ENCODE data around the gene PHOSPHO2.

The PHOSPHO2 gene

DNA sequence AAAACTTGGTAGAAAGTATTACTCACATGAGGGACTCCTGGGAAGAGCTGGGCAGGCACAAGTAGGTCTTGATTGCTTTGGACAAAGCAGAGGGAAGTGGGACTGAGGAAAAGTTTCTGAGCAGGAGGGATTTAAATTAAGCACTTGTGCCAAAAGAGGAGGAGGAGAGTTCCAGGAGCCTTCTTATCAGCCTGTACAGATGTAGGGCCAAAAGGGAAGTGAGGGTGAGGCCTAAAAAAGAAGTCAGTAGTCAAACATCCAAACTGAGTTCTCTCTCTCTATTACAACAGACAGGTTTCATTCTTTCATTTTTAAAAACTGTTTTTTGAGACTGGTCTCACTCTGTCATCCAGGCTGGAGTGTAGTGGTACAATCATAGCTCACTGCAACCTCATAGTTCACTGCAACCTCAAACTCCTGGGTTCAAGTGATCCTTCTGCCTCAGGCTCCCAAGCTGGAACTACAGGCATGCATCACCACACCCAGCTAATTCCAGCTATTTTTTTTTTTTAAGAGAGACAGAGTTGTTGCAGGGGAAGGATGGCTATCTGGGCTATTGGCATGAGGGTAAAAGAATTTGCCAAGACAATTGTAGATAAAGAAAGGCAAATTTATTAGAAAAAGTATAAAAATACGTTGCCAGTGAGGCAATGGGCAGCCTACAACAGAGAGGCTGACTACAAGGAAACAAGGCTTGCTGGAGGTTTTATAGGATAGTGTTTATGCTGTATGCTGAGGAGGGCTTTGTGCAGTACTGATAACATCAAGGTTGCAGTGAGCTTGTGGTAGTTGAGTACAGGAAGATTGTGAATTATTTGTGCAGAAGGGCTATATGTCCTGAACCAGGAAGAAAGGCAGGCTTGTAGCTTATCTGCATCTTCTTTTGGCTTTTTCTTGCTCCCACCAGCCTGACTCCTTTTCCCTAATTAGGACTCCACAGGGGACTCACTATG lies 29.0 kb upstream of the PHOSPHO2 start:
- H3K27ac ChIP-seq (ENCODE audit: low read length): no peak overlapping the region
- no peaks in the 10 kb centered on the region for H3K9me3 ChIP-seq (ENCODE audit: control insufficient read depth in 2 of 2, low read length in 2 of 2)
- H3K9ac ChIP-seq (ENCODE audit: low read length in 2 of 2): no peak overlapping the region
- no peaks in the 10 kb centered on the region for H3K27me3 ChIP-seq (ENCODE audit: control insufficient read depth in 1 of 2, insufficient read depth in 2 of 2, low read length in 2 of 2)
- H3K36me3 ChIP-seq (ENCODE audit: control insufficient read depth in 2 of 2, insufficient read depth in 2 of 2, low read length in 2 of 2): no peaks in the 10 kb centered on the region
- H3K4me1 ChIP-seq (ENCODE audit: control insufficient read depth, insufficient read depth, low read length): no peaks in the 10 kb centered on the region
- no peak overlapping the region for H3K4me3 ChIP-seq (ENCODE audit: low read length in 2 of 2)

GRCh38 chr2:169667583-169667982 lies 26.7 kb upstream of the PHOSPHO2 start:
- no peak overlapping the region for H3K9ac ChIP-seq (ENCODE audit: low read length in 2 of 2)
- no peaks in the 10 kb centered on the region for H3K9me3 ChIP-seq (ENCODE audit: control insufficient read depth in 2 of 2, low read length in 2 of 2)
- H3K27me3 ChIP-seq (ENCODE audit: control insufficient read depth in 1 of 2, insufficient read depth in 2 of 2, low read length in 2 of 2): no peaks in the 10 kb centered on the region
- H3K27ac ChIP-seq (ENCODE audit: low read length): no peak overlapping the region
- no peaks in the 10 kb centered on the region for H3K36me3 ChIP-seq (ENCODE audit: control insufficient read depth in 2 of 2, insufficient read depth in 2 of 2, low read length in 2 of 2)
- H3K4me1 ChIP-seq (ENCODE audit: control insufficient read depth, insufficient read depth, low read length): no peaks in the 10 kb centered on the region
- no peak overlapping the region for H3K4me3 ChIP-seq (ENCODE audit: low read length in 2 of 2)

GRCh38 chr2:169670215-169670651 lies 24.0 kb upstream of the PHOSPHO2 start:
- no peaks in the 10 kb centered on the region for H3K36me3 ChIP-seq (ENCODE audit: control insufficient read depth in 2 of 2, insufficient read depth in 2 of 2, low read length in 2 of 2)
- no peaks in the 10 kb centered on the region for H3K4me1 ChIP-seq (ENCODE audit: control insufficient read depth, insufficient read depth, low read length)
- no peaks in the 10 kb centered on the region for H3K27me3 ChIP-seq (ENCODE audit: control insufficient read depth in 1 of 2, insufficient read depth in 2 of 2, low read length in 2 of 2)
- no peak overlapping the region for H3K4me3 ChIP-seq (ENCODE audit: low read length in 2 of 2)
- no peak overlapping the region for H3K27ac ChIP-seq (ENCODE audit: low read length)
- no peak overlapping the region for H3K9ac ChIP-seq (ENCODE audit: low read length in 2 of 2)
- no peaks in the 10 kb centered on the region for H3K9me3 ChIP-seq (ENCODE audit: control insufficient read depth in 2 of 2, low read length in 2 of 2)

- H3K4me1 ChIP-seq (ENCODE audit: control insufficient read depth, insufficient read depth, low read length): no peaks in the 10 kb centered on the region
- no peak overlapping the region for H3K4me3 ChIP-seq (ENCODE audit: low read length in 2 of 2)
- no peaks in the 10 kb centered on the region for H3K36me3 ChIP-seq (ENCODE audit: control insufficient read depth in 2 of 2, insufficient read depth in 2 of 2, low read length in 2 of 2)
- H3K9ac ChIP-seq (ENCODE audit: low read length in 2 of 2): no peak overlapping the region
- no peak overlapping the region for H3K27ac ChIP-seq (ENCODE audit: low read length)
- H3K9me3 ChIP-seq (ENCODE audit: control insufficient read depth in 2 of 2, low read length in 2 of 2): no peaks in the 10 kb centered on the region
- H3K27me3 ChIP-seq (ENCODE audit: control insufficient read depth in 1 of 2, insufficient read depth in 2 of 2, low read length in 2 of 2): no peaks in the 10 kb centered on the region
Measured at GRCh38 chr2:169670937-169671336, 23.3 kb upstream of the PHOSPHO2 start.

DNA sequence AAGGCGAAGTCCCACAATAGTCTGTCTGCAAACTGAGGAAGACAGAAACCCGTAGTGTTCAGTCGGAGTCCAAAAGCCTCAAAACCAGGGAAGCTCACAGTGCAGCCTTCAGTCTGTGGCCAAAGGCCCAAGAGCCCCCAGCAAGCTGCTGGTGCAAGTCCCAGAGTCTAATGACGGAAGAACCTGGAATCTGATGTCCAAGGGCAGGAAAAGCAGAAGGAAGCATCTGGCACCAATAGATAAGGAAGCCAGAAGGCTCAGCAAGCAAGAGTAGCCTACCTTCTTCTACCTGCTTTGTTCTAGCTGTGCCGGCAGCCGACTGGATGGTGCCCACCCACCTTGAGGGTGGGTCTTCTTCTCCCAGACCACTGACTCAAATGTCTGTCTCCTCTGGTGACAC lies 21.9 kb upstream of the PHOSPHO2 start:
- Histone ChIP-seq H3K9me3 (ENCODE audit: control insufficient read depth in 2 of 2, low read length in 2 of 2) (no peaks in the 10 kb centered on the region), H3K36me3 (ENCODE audit: control insufficient read depth in 2 of 2, insufficient read depth in 2 of 2, low read length in 2 of 2) (no peaks in the 10 kb centered on the region), H3K4me1 (ENCODE audit: control insufficient read depth, insufficient read depth, low read length) (no peaks in the 10 kb centered on the region), H3K9ac (ENCODE audit: low read length in 2 of 2) (no peak overlapping the region), H3K4me3 (ENCODE audit: low read length in 2 of 2) (no peak overlapping the region), H3K27me3 (ENCODE audit: control insufficient read depth in 1 of 2, insufficient read depth in 2 of 2, low read length in 2 of 2) (no peaks in the 10 kb centered on the region), H3K27ac (ENCODE audit: low read length) (no peak overlapping the region)

- Histone ChIP-seq H3K9ac (ENCODE audit: low read length in 2 of 2) (no peak overlapping the region), H3K9me3 (ENCODE audit: control insufficient read depth in 2 of 2, low read length in 2 of 2) (no peaks in the 10 kb centered on the region), H3K4me1 (ENCODE audit: control insufficient read depth, insufficient read depth, low read length) (no peaks in the 10 kb centered on the region), H3K36me3 (ENCODE audit: control insufficient read depth in 2 of 2, insufficient read depth in 2 of 2, low read length in 2 of 2) (no peaks in the 10 kb centered on the region), H3K27me3 (ENCODE audit: control insufficient read depth in 1 of 2, insufficient read depth in 2 of 2, low read length in 2 of 2) (no peaks in the 10 kb centered on the region), H3K27ac (ENCODE audit: low read length) (no peak overlapping the region), H3K4me3 (ENCODE audit: low read length in 2 of 2) (no peak overlapping the region)
Measured at GRCh38 chr2:169673106-169673505, 21.2 kb upstream of the PHOSPHO2 start.

GRCh38 chr2:169673921-169674320 lies 20.3 kb upstream of the PHOSPHO2 start:
- Histone ChIP-seq H3K27ac (ENCODE audit: low read length) (no peak overlapping the region), H3K36me3 (ENCODE audit: control insufficient read depth in 2 of 2, insufficient read depth in 2 of 2, low read length in 2 of 2) (no peaks in the 10 kb centered on the region), H3K9ac (ENCODE audit: low read length in 2 of 2) (no peak overlapping the region), H3K4me1 (ENCODE audit: control insufficient read depth, insufficient read depth, low read length) (no peaks in the 10 kb centered on the region), H3K9me3 (ENCODE audit: control insufficient read depth in 2 of 2, low read length in 2 of 2) (no peaks in the 10 kb centered on the region), H3K4me3 (ENCODE audit: low read length in 2 of 2) (no peak overlapping the region), H3K27me3 (ENCODE audit: control insufficient read depth in 1 of 2, insufficient read depth in 2 of 2, low read length in 2 of 2) (no peaks in the 10 kb centered on the region)

- Histone ChIP-seq H3K27me3 (ENCODE audit: control insufficient read depth in 1 of 2, insufficient read depth in 2 of 2, low read length in 2 of 2) (no peaks in the 10 kb centered on the region), H3K4me1 (ENCODE audit: control insufficient read depth, insufficient read depth, low read length) (no peaks in the 10 kb centered on the region), H3K9ac (ENCODE audit: low read length in 2 of 2) (no peak overlapping the region), H3K4me3 (ENCODE audit: low read length in 2 of 2) (no peak overlapping the region), H3K27ac (ENCODE audit: low read length) (no peak overlapping the region), H3K36me3 (ENCODE audit: control insufficient read depth in 2 of 2, insufficient read depth in 2 of 2, low read length in 2 of 2) (no peaks in the 10 kb centered on the region), H3K9me3 (ENCODE audit: control insufficient read depth in 2 of 2, low read length in 2 of 2) (no peaks in the 10 kb centered on the region)
Measured at GRCh38 chr2:169676357-169676756, 17.9 kb upstream of the PHOSPHO2 start.

GRCh38 chr2:169676850-169677249 lies 17.4 kb upstream of the PHOSPHO2 start:
- no peaks in the 10 kb centered on the region for H3K27me3 ChIP-seq (ENCODE audit: control insufficient read depth in 1 of 2, insufficient read depth in 2 of 2, low read length in 2 of 2)
- H3K9ac ChIP-seq (ENCODE audit: low read length in 2 of 2): no peak overlapping the region
- no peaks in the 10 kb centered on the region for H3K4me1 ChIP-seq (ENCODE audit: control insufficient read depth, insufficient read depth, low read length)
- H3K9me3 ChIP-seq (ENCODE audit: control insufficient read depth in 2 of 2, low read length in 2 of 2): no peaks in the 10 kb centered on the region
- no peak overlapping the region for H3K4me3 ChIP-seq (ENCODE audit: low read length in 2 of 2)
- H3K27ac ChIP-seq (ENCODE audit: low read length): no peak overlapping the region
- no peaks in the 10 kb centered on the region for H3K36me3 ChIP-seq (ENCODE audit: control insufficient read depth in 2 of 2, insufficient read depth in 2 of 2, low read length in 2 of 2)

DNA sequence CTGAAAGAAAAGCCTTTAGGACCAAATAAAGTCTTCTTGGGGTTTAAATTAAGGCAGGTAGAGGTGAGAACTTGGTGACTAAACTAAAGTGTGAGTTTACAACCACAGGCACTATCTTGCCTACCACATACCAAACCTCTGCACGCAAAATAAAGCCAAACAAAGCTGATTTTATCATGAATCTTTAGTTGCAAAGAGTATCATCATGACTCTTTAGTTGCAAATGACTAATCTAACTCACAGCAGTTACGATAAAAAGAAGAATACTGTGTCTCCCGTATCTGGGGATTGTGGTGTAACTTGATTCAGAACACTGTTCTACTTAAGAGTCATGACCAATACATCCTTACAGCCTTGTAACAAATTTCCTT lies 11.2 kb upstream of the PHOSPHO2 start:
- Histone ChIP-seq H3K27me3 (ENCODE audit: control insufficient read depth in 1 of 2, insufficient read depth in 2 of 2, low read length in 2 of 2) (no peaks in the 10 kb centered on the region), H3K4me1 (ENCODE audit: control insufficient read depth, insufficient read depth, low read length) (no peaks in the 10 kb centered on the region), H3K27ac (ENCODE audit: low read length) (no peak overlapping the region), H3K9me3 (ENCODE audit: control insufficient read depth in 2 of 2, low read length in 2 of 2) (no peaks in the 10 kb centered on the region), H3K9ac (ENCODE audit: low read length in 2 of 2) (no peak overlapping the region), H3K4me3 (ENCODE audit: low read length in 2 of 2) (no peak overlapping the region), H3K36me3 (ENCODE audit: control insufficient read depth in 2 of 2, insufficient read depth in 2 of 2, low read length in 2 of 2) (no peaks in the 10 kb centered on the region)

DNA sequence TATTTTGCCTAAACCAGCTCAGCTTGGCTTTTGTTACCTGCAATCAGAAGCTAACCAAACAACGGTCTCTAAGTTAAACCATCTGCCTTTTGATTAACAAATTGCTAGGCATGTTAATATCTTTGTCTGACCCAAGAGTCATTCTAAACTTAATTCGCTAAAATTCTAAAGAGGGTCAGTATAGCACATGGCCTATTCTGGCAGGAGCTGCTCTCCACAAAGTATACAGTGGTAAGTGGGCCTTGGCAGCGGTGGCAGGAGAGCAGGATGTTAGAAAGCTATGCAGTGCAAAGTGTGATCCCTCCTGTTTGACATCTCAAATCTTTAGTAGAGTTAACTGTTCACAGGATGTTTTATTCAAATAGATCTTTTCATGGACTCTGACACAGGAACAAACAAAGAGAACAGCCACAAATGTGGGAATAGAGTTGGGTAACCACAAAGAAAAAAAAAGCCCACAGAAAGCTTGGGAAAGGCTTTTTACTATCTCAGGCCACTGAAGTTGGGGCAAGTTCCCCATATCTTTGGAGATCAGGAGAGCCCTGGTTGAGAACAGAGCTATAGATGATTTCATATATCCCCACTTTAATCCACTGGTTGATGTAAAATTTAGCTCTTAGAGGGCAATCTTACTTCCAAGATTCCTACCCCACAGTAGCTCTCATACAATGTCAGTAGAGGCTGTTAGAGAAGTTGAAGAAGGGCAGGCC lies 10.7 kb upstream of the PHOSPHO2 start:
- Histone ChIP-seq H3K9me3 (ENCODE audit: control insufficient read depth in 2 of 2, low read length in 2 of 2) (no peaks in the 10 kb centered on the region), H3K4me3 (ENCODE audit: low read length in 2 of 2) (no peak overlapping the region), H3K27ac (ENCODE audit: low read length) (no peak overlapping the region), H3K9ac (ENCODE audit: low read length in 2 of 2) (no peak overlapping the region), H3K27me3 (ENCODE audit: control insufficient read depth in 1 of 2, insufficient read depth in 2 of 2, low read length in 2 of 2) (no peaks in the 10 kb centered on the region), H3K36me3 (ENCODE audit: control insufficient read depth in 2 of 2, insufficient read depth in 2 of 2, low read length in 2 of 2) (no peaks in the 10 kb centered on the region), H3K4me1 (ENCODE audit: control insufficient read depth, insufficient read depth, low read length) (no peaks in the 10 kb centered on the region)

Data from stomach smooth muscle (tissue), 2 donors.